ENCODE data around the gene CHMP6. TPM values are rescaled to one million over a fixed set of nuclear protein-coding genes. Genes with fewer than 3 reads are reported as not detected.
"Not testable (repeated sequence)": the region's sequence is repeated elsewhere in the genome, so short reads cannot be mapped to it uniquely, and the experiment has no call there.

CHMP6 gene
- polyA plus RNA-seq, 3 donors from 2014 or later: 67.7 to 71.4 (median 70.2) TPM

GRCh38 chr17:81011951-81012350, 20.3 kb downstream of the CHMP6 start:
- Mint-ChIP-seq H3K4me3 (no peak overlapping the region), H3K27me3 (ENCODE audit: low read depth in 3 of 3) (peaks cover under 1 to 7% (median 2%) of the 10 kb centered on the region in 3 donors), H3K27ac (no peak overlapping the region), H3K4me1 (peaks cover 6 to 11% of the 10 kb centered on the region in 2 donors), H3K9me3 (peaks cover 0 to 8% (median 5%) of the 10 kb centered on the region in 6 donors), H3K36me3 (peaks cover 4 to 9% (median 6%) of the 10 kb centered on the region in 3 donors)
- no peak for DNase-seq

GRCh38 chr17:81012574-81013447, 21.2 kb downstream of the CHMP6 start:
- H3K27ac Mint-ChIP-seq: no peak overlapping the region
- peaks cover 4 to 9% (median 6%) of the 10 kb centered on the region in 3 donors for H3K36me3 Mint-ChIP-seq
- peaks cover 0 to 2% (median 2%) of the 10 kb centered on the region in 3 donors for H3K27me3 Mint-ChIP-seq (ENCODE audit: low read depth in 3 of 3)
- DNase-seq: no peak
- H3K4me1 Mint-ChIP-seq: peaks cover 15 to 18% of the 10 kb centered on the region in 2 donors
- no peak overlapping the region for H3K4me3 Mint-ChIP-seq
- peaks cover 0 to 8% (median 5%) of the 10 kb centered on the region in 6 donors for H3K9me3 Mint-ChIP-seq

- Mint-ChIP-seq H3K4me1 (peaks cover 23 to 27% of the 10 kb centered on the region in 2 donors), H3K36me3 (peaks cover 4 to 9% (median 6%) of the 10 kb centered on the region in 3 donors), H3K27ac (no peak overlapping the region), H3K27me3 (ENCODE audit: low read depth in 3 of 3) (peaks cover 0 to 2% (median 0%) of the 10 kb centered on the region in 3 donors), H3K9me3 (peaks cover 0 to 8% (median 5%) of the 10 kb centered on the region in 6 donors), H3K4me3 (no peak overlapping the region)
- DNase-seq: no peak
These were observed 22.0 kb downstream of the CHMP6 start for GRCh38 chr17:81013642-81014041.

- Mint-ChIP-seq H3K4me1 (peaks cover 33 to 42% of the 10 kb centered on the region in 2 donors), H3K9me3 (peaks cover 0 to 8% (median 5%) of the 10 kb centered on the region in 6 donors), H3K27me3 (ENCODE audit: low read depth in 3 of 3) (peaks cover 0 to 2% (median 2%) of the 10 kb centered on the region in 3 donors), H3K27ac (peak overlapping the region in 1 of 6 donors; percentile 40), H3K36me3 (peaks cover 4 to 9% (median 6%) of the 10 kb centered on the region in 3 donors), H3K4me3 (no peak overlapping the region)
- DNase-seq: no peak
These were observed 23.5 kb downstream of the CHMP6 start for GRCh38 chr17:81015136-81015535.

GRCh38 chr17:81016575-81016974, 24.9 kb downstream of the CHMP6 start:
- Mint-ChIP-seq H3K4me1 (peaks cover 33 to 42% of the 10 kb centered on the region in 2 donors), H3K9me3 (no peaks in the 10 kb centered on the region), H3K36me3 (peaks cover 0 to 4% (median 3%) of the 10 kb centered on the region in 3 donors), H3K27ac (peak overlapping the region; percentile 53 to 98 (median 69)), H3K4me3 (peak overlapping the region; percentile 33 to 95 (median 44)), H3K27me3 (ENCODE audit: low read depth in 3 of 3) (peaks cover 0 to 2% (median 0%) of the 10 kb centered on the region in 3 donors)
- DNase-seq: no peak

GRCh38 chr17:81017330-81017729, 25.7 kb downstream of the CHMP6 start:
- Mint-ChIP-seq H3K27ac (peak overlapping the region; percentile 90 to 98 (median 96)), H3K4me3 (peak overlapping the region in 4 of 5 donors; percentile 21 to 95 (median 90)), H3K4me1 (peaks cover 35 to 45% of the 10 kb centered on the region in 2 donors)
- H3K9me3 Mint-ChIP-seq; DNase-seq; H3K27me3 Mint-ChIP-seq (ENCODE audit: low read depth in 3 of 3); H3K36me3 Mint-ChIP-seq: not testable (repeated sequence)

GRCh38 chr17:81018044-81018802, 26.6 kb downstream of the CHMP6 start:
- Mint-ChIP-seq H3K27ac (peak overlapping the region; percentile 90 to 98 (median 96)), H3K9me3 (no peaks in the 10 kb centered on the region), H3K36me3 (peaks cover 0 to 4% (median 0%) of the 10 kb centered on the region in 3 donors), H3K4me1 (peaks cover 36 to 47% of the 10 kb centered on the region in 2 donors), H3K4me3 (peak overlapping the region; percentile 81 to 95 (median 87)), H3K27me3 (ENCODE audit: low read depth in 3 of 3) (peaks cover 0 to 6% (median 0%) of the 10 kb centered on the region in 3 donors)
- peak; percentile 40 to 50 (median 49) for DNase-seq

- Mint-ChIP-seq H3K27ac (peak overlapping the region in 4 of 6 donors; percentile 64 to 82 (median 74)), H3K9me3 (no peaks in the 10 kb centered on the region), H3K36me3 (peaks cover 0 to 4% (median 0%) of the 10 kb centered on the region in 3 donors), H3K27me3 (ENCODE audit: low read depth in 3 of 3) (peaks cover 0 to 8% (median 0%) of the 10 kb centered on the region in 3 donors), H3K4me1 (peaks cover 40 to 55% of the 10 kb centered on the region in 2 donors), H3K4me3 (peak overlapping the region in 4 of 5 donors; percentile 38 to 58 (median 41))
- DNase-seq: no peak
These were observed 28.2 kb downstream of the CHMP6 start for GRCh38 chr17:81019563-81020442.

GRCh38 chr17:81020443-81020766, 28.8 kb downstream of the CHMP6 start:
- Mint-ChIP-seq H3K36me3 (peaks cover 0 to 3% (median 0%) of the 10 kb centered on the region in 3 donors), H3K27me3 (ENCODE audit: low read depth in 3 of 3) (peaks cover 0 to 8% (median 0%) of the 10 kb centered on the region in 3 donors), H3K4me1 (peaks cover 40 to 53% of the 10 kb centered on the region in 2 donors), H3K27ac (peak overlapping the region in 1 of 6 donors; percentile 55), H3K4me3 (no peak overlapping the region), H3K9me3 (no peaks in the 10 kb centered on the region)
- DNase-seq: no peak

- Mint-ChIP-seq H3K27ac (no peak overlapping the region), H3K9me3 (no peaks in the 10 kb centered on the region), H3K36me3 (no peaks in the 10 kb centered on the region), H3K4me1 (peaks cover 39 to 50% of the 10 kb centered on the region in 2 donors), H3K27me3 (ENCODE audit: low read depth in 3 of 3) (peaks cover 0 to 8% (median under 1%) of the 10 kb centered on the region in 3 donors), H3K4me3 (no peak overlapping the region)
- no peak for DNase-seq
These were observed 29.3 kb downstream of the CHMP6 start for GRCh38 chr17:81020767-81021497.

GRCh38 chr17:81021531-81022343, 30.1 kb downstream of the CHMP6 start:
- H3K4me1 Mint-ChIP-seq: peaks cover 36 to 46% of the 10 kb centered on the region in 2 donors
- no peaks in the 10 kb centered on the region for H3K9me3 Mint-ChIP-seq
- peaks cover 0 to under 1% (median 0%) of the 10 kb centered on the region in 3 donors for H3K36me3 Mint-ChIP-seq
- peaks cover 2 to 9% (median 2%) of the 10 kb centered on the region in 3 donors for H3K27me3 Mint-ChIP-seq (ENCODE audit: low read depth in 3 of 3)
- no peak for DNase-seq
- peak overlapping the region in 2 of 6 donors; percentile 39 to 49 for H3K27ac Mint-ChIP-seq
- no peak overlapping the region for H3K4me3 Mint-ChIP-seq

- Mint-ChIP-seq H3K4me3 (no peak overlapping the region), H3K27ac (peak overlapping the region in 1 of 6 donors; percentile 39), H3K4me1 (peaks cover 31 to 42% of the 10 kb centered on the region in 2 donors), H3K9me3 (no peaks in the 10 kb centered on the region), H3K27me3 (ENCODE audit: low read depth in 3 of 3) (peaks cover 2 to 13% (median 2%) of the 10 kb centered on the region in 3 donors), H3K36me3 (peaks cover 0 to 4% (median 0%) of the 10 kb centered on the region in 3 donors)
- DNase-seq: no peak
These were observed 30.7 kb downstream of the CHMP6 start for GRCh38 chr17:81022344-81022676.

Data from immature natural killer cell (primary cell).